Neural cell (in vitro differentiated cells): Measurements from ENCODE around the gene MEGF9.

Source experiments
- CTCF ChIP-seq: fragments of 450-650 bp; IDR thresholded peaks from 2 replicates; pipeline ENCODE4 v1.5.1; 2014; ENCODE audit warnings: antibody characterized with exemption, mild to moderate bottlenecking, moderate library complexity; ENCODE audit not compliant: poor library complexity, severe bottlenecking
- POLR2AphosphoS5 ChIP-seq: IDR thresholded peaks from 2 replicates; pipeline ENCODE4 v1.6.1; 2012
- RAD21 ChIP-seq: fragments of 450-650 bp; conservative IDR thresholded peaks from 2 replicates; pipeline ENCODE4 v1.6.1; 2014; ENCODE audit warnings: antibody characterized with exemption, mild to moderate bottlenecking, moderate library complexity
- REST ChIP-seq: IDR thresholded peaks from 2 replicates; pipeline ENCODE4 v1.6.1; 2012; ENCODE audit warnings: borderline replicate concordance
- TAF1 ChIP-seq: IDR thresholded peaks from 2 replicates; pipeline ENCODE4 v1.6.1; 2012; ENCODE audit warnings: low read depth

GRCh38 chr9:120628207-120628924, 85.9 kb downstream of the MEGF9 start:
- no peak for TF ChIP-seq POLR2AphosphoS5
- TF ChIP-seq REST = no peak
- no peak for TF ChIP-seq TAF1
- no peak for TF ChIP-seq CTCF
- TF ChIP-seq RAD21 = no peak
